SIG-M5 (cell line): ENCODE results near the gene SLC43A2.

Source experiments
- DNase-seq: peaks from one replicate; lab custom pipeline; 2025; lab: John Stamatoyannopoulos, UW

Gene SLC43A2

GRCh38 chr17:1643999-1644492 is 15.4 kb upstream of the SLC43A2 start:
- no peak for DNase-seq

DNA sequence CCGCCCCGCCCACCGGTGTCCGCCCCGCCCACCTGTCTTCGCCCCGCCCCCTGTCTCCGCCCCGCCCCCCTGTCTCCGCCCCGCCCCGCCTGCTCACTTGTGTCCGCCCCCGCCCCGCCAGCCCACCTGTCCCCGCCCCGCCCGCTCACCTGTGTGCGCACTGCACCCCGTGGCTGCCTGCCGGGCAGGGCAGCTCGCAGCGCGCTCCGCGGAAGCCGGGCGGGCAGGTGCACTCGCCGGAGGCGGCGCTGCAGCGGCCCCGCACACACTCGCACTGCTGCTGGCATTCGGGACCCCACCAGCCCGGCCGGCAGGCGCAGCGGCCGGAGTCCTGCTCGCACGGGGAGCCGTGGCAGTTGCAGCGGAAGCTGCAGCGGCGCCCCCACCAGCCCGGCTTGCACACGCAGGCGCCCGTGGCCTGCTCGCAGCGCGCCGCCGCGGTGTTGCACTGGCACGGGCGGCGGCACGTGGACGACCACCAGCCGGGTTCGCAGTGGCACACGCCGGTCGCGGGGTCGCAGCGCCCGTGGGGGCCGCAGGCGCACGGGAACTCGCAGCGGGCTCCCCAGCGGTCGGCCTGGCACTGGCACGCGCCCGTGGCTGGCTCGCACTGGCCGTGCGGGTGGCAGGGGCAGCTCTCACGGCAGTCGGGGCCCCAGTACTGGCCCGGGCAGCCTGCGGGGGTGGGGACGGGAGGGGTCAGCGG is 14.8 kb upstream of the SLC43A2 start:
- DNase-seq: no peak

DNA sequence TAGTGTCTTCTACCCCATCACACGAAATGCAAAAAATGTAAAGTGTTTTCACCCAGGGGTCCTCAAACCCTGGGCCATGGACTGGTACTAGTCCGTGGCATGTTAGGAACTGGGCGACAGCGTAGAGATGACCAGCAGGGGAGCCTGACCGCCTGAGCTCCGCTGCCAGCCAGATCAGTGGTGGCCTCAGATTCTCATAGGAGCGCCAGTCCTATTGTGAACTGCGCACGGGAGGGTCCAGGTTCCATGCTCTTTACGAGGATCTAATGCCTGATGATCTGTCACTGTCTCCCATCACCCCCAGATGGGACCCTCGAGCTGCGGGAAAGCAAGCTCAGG is 12.4 kb upstream of the SLC43A2 start:
- DNase-seq: no peak

DNA sequence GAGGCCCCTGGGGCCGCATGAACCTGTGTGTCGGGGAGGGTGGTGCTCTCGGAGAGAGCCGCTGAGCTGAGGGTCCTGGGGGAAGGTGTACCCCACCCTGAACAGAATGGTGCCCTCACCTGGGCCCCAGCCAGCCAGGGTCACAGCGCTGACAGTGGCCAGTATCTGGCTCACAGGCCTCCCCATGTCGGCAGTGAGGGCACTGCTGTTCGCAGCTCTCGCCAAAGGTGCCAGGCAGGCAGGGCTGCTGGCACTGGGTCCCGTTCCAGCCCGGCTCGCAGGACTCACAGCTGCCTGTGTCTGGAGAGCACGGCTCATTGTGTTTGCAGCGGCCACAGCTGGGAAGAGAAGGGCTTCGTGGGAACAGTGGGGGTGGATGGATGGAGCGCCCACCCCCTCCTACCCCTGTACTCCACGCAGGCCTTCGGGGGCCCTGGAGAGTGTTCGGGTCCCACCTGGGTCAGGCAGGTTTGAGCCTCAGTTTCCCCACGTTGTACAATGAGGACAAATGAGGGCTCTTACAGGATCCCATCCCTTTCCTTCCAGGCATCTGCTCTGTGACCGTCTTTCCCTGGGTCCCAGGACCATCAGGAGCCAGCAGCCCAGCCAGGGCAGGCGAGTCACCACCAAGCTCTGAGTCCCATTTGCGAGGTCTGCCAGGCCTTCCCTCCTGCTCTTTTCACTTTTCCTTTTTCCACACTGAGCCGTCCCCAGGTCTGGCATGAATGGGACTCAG is 11.9 kb upstream of the SLC43A2 start:
- DNase-seq: no peak

GRCh38 chr17:1639549-1640180 is 11.0 kb upstream of the SLC43A2 start:
- DNase-seq: no peak

DNA sequence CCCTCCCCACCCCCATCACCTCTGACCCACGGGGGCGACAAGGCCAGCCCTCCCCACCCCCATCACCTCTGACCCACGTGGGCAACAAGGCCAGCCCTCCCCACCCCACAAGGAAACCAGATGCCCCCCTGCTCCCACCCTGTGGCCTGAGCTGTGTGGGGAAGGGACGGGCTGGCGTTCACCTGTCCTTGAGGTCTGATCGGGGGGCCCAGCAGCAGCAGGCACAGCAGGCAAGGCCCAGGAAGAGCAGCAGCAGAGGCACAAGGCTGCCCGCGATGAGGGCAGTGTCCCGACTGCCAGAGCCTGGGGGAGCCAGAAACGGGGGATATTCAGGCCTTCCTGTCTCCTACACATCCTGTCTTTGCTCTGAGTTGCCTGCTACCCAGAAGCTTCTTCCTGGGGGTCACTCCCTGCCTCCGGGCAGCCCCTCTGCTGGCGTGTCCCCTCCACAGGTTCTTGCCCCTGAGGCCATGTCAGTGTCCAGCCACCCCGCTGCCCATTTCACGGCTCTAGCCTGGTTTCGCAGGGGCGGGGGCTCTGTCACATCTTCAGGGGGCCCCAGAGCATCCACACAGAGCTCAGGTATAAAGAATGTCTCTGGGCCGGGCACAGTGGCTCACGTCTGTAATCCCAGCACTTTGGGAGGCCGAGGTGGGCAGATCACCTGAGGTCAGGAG is 10.1 kb upstream of the SLC43A2 start:
- no peak for DNase-seq

GRCh38 chr17:1638171-1638590 is 9.5 kb upstream of the SLC43A2 start:
- no peak for DNase-seq

GRCh38 chr17:1636732-1637285 is 8.2 kb upstream of the SLC43A2 start:
- DNase-seq: no peak

DNA sequence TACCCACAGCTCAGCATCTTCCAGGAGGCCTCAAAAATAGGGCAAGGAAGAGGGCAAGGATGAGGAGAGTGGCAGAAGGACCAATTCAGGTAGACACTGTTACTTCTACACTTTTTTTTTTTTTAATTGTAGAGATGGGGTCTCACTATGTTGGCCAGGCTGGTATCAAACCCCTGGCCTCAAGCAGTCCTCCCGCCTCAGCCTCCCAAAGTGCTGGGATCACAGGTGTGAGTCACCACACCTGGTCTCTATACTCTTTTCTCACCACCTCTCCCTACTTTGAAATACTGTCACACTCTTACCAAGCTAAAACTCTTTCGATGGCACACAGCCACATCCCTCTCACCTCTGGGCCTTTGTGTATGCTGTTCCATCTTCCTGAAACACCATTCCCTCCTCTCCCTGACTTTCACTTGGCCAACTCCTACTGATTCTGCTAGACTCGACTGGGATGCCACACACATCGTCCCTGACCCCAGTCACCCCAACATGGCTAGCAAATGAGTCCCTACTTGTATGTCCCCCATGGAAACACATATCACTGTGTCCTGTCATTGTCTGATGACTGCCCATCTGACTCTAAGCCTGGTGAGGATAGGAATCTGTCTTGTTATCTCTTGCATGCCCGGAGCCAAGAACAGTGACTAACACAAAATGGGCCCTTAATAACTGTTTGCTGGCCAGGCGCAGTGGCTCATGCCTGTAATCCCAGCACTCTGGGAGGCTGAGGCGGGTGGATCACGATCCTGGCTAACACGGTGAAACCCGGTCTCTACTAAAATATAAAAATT is 7.2 kb upstream of the SLC43A2 start:
- no peak for DNase-seq

- DNase-seq: no peak
Observed at GRCh38 chr17:1634841-1635650, 6.4 kb upstream of the SLC43A2 start.

DNA sequence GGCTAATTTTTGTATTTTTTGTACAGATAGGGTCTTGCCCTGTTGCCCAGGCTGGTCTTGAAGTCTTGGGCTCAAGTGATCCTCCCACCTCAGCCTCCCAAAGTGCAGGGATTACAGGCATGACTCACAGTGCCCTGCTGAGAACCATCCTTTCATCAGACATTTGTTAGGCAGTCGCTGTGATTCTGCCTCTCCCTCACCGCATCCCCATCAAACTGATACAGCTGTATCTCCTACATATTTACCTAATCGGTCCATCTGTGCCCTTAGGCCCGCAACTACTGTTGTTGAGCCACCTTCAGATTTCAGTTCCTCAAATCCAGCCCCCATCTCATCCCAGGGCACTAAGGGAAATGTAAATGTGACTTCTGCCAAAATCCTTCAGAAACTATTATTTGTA is 2.0 kb upstream of the SLC43A2 start:
- no peak for DNase-seq

- DNase-seq: no peak
Observed at GRCh38 chr17:1629504-1630310, 1.1 kb upstream of the SLC43A2 start.

GRCh38 chr17:1628856-1629503 is 346 bp upstream of the SLC43A2 start:
- DNase-seq: no peak

GRCh38 chr17:1627182-1627981 is 1.3 kb downstream of the SLC43A2 start:
- DNase-seq: no peak

- no peak for DNase-seq
Observed at GRCh38 chr17:1626333-1626732, 2.3 kb downstream of the SLC43A2 start.

DNA sequence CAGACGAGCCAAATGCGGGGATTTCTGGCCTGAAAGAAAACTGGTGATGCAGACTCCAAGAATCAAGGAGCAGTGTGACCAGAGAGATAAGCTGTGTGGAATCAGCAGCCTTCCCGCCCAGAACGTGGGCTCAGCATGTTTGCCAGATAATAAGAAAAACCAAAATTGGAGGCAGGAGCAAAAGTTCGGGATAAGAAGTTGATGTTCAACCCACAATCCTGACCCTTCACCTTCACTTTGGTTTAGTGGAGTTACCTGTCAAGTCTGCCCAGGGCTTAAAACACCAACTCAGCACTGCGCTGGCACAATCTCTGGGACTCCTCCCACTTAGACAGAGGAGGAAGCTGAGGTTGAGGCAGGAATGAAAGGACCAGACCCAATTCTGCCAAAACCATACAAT is 3.1 kb downstream of the SLC43A2 start:
- DNase-seq: no peak

DNA sequence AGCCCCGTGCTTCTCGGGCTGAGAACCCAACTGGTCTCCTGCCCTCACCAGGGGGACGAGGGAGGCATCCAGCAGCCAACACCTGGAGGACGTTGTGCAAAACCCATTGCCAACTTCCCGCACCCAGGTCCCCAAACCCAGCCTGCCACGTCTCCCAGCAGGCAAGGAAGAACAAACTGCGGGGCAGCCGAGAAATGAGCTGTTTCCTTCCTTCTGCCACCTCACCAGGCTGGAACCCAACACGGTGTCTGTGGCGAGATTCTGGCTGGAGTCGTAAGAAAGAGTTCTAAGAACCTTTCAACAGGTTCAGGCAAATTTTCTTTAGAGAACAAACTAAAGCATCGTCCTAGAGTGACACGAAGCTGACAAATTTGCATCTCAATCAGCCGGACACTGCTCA is 3.6 kb downstream of the SLC43A2 start:
- no peak for DNase-seq

- no peak for DNase-seq
Observed at GRCh38 chr17:1624650-1625049, 4.0 kb downstream of the SLC43A2 start.
